HG02678 (cell line): ENCODE results near the gene FIP1L1.
"Not testable (repeated sequence)": the region's sequence is repeated elsewhere in the genome, so short reads cannot be mapped to it uniquely, and the experiment has no call there.

Experiments used
- ATAC-seq: cut with Tn5 transposase; IDR thresholded peaks from one replicate; pipeline ENCODE4 v1.9.1; 2021; ENCODE audit warnings: mild to moderate bottlenecking, moderate library complexity; ENCODE audit not compliant: unreplicated experiment

FIP1L1 gene, protein sequence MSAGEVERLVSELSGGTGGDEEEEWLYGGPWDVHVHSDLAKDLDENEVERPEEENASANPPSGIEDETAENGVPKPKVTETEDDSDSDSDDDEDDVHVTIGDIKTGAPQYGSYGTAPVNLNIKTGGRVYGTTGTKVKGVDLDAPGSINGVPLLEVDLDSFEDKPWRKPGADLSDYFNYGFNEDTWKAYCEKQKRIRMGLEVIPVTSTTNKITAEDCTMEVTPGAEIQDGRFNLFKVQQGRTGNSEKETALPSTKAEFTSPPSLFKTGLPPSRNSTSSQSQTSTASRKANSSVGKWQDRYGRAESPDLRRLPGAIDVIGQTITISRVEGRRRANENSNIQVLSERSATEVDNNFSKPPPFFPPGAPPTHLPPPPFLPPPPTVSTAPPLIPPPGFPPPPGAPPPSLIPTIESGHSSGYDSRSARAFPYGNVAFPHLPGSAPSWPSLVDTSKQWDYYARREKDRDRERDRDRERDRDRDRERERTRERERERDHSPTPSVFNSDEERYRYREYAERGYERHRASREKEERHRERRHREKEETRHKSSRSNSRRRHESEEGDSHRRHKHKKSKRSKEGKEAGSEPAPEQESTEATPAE

GRCh38 chr4:53377319-53378170, at the start of gene FIP1L1:
FIP1L1 (plus strand) TSS chr4:53377641; CDS start chr4:53377839, 198 bp downstream.
- ATAC-seq, result peak; percentile 85

- not testable (repeated sequence) for ATAC-seq
These were observed 42.5 kb upstream of the FIP1L1 start for GRCh38 chr4:53334916-53335315.

- ATAC-seq, result not testable (repeated sequence)
These were observed 37.3 kb upstream of the FIP1L1 start for GRCh38 chr4:53340145-53340544.

DNA sequence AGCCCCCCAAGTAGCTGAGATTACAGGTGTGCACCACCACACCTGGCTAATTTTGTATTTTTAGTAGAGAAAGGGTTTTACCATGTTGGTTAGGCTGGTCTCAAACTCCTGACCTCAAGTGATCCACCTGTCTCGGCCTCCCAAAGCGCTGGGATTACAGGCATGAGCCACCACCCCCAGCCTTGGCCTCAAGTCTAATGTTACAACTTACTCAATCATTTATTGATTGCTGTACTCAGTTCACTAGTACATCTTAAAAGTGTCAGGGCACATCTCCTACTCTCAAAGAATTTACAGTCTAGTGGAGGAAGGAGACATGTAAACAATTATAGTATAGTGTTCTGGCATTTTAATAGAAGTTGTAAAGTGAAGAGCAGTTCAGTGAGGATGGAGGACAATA, 31.0 kb upstream of the FIP1L1 start:
- ATAC-seq, result not testable (repeated sequence)

- no peak for ATAC-seq
These were observed 30.3 kb upstream of the FIP1L1 start for GRCh38 chr4:53346920-53347852.

- ATAC-seq, result no peak
These were observed 29.4 kb upstream of the FIP1L1 start for GRCh38 chr4:53348046-53348445.

DNA sequence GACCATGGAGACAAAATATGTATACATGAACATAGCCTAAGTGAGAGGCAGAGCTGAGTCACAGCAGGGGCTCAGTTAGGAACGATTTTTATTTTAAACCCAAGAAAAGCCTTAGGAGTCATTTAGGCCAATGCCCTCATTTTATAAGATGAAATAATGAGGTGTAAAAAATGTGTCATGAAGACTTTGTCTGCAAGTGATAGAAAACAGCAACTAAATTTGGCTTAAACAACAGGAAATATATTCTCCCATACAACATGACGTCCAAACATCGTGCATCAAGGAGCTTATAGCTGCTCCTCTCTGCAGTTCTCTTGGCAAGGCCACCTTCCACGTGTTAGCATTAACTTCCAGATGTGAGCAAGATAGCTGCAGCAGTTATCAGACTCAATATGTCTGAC, 28.4 kb upstream of the FIP1L1 start:
- no peak for ATAC-seq

GRCh38 chr4:53354012-53354722, 23.3 kb upstream of the FIP1L1 start:
- no peak for ATAC-seq

DNA sequence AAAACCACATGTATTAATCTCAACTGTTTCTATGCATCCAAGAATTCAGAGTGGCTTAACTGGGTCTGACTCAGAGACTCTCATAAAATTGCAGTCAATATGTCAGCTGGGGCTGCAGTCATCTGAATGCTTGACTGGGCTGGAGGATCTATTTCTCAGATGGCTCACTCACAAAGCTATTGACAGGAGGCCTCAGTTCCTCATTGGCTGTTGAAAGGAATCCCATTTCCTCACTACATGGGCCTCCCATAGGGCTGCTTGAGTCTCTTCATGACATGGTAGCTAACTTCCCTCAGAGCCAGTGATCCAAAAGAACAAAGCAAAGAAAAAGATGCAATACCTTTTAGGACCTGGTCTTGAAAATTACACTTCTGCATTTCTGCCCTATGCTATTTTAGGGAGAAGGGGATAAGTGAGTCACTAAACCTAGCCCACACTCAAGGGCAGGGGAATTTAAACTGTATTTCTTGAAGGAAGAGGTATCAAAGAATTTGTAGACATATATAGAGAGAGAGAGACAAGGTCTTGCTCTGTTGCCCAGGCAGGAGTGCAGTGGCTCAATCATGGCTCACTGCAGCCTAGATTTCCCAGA, 21.4 kb upstream of the FIP1L1 start:
- ATAC-seq, result no peak

- no peak for ATAC-seq
These were observed 16.0 kb upstream of the FIP1L1 start for GRCh38 chr4:53361451-53361850.

DNA sequence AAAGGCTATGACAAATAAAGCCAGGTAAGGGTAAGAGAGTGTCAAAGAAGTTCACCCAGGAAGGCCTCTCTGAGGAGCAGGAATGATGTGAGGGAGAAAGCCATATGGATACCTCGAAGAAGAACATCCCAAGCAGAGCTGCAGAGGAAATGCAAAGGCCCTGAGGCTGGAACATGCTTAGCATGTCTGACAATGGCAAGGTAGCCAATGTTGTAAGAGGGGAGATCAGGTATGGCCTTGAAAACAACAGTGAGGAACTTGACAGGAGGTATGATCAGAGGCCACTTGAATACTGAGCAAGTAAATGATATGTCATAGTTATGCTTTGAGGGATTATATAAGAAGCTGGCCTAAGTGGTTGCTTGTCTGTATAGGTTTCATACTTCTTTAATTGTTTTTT, 15.3 kb upstream of the FIP1L1 start:
- ATAC-seq, result no peak

- ATAC-seq, result no peak
These were observed 12.8 kb upstream of the FIP1L1 start for GRCh38 chr4:53364624-53365023.

DNA sequence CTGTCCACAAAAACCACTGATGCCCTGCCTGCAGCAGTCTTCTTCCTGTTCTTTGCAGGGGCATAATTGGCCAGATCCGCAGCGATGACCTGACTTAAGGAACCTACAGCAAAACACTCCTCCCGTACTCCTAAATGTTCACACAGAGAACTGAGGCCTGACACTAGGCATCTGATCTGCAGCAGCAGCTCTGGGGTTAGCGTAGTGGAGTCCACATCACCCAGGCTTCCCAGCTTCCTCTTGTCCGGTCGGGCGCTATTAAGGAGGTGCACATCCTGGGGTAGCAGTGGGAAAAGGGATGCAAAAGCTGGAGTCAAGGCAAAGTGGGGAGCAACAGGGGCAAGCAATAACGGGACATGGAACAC, 12.3 kb upstream of the FIP1L1 start:
- ATAC-seq, result peak; percentile 5

DNA sequence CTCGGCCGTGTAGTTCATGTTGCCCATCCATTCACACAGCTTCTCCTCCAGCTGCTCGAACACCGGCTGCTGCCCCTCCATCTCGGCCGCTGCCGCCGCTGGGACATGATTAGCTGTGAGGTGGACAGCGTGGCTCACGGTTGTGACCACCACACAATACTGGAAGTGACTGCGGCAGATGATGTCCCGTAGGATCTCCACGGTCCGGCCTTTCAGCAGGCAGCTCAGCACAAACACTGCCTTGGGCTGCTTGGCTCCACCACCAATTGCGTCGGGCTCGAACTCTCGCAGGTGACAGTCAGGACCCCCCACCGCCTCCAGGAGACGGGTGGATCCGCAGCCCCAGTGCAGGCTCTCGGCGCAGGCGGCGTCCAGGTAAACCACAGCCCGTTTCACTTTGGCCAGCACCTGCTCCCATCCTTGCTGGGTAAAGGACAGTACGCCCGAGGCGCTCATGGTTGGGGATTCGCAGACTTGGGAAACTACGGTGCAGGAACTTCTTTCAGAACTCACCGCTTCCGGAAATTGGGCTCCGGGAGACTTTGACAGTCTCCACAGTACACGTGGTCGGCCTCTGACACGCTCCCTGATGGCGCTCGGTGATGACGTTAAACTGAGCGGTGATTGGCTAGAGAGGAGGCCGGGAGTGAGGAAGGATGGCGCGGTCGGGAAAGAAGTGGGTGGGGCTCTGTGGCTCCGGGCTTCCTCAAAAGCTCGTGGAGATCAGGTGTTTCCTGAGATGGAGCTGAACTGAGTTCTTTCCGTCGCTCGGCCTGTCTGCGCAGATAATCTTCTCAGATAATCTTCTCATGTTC, 11.7 kb upstream of the FIP1L1 start, which contains the start of gene SCFD2:
Gene SCFD2, minus strand, starts transcription at position 576 of the 815 bp plus-strand sequence.
- ATAC-seq, result peak; percentile 99

DNA sequence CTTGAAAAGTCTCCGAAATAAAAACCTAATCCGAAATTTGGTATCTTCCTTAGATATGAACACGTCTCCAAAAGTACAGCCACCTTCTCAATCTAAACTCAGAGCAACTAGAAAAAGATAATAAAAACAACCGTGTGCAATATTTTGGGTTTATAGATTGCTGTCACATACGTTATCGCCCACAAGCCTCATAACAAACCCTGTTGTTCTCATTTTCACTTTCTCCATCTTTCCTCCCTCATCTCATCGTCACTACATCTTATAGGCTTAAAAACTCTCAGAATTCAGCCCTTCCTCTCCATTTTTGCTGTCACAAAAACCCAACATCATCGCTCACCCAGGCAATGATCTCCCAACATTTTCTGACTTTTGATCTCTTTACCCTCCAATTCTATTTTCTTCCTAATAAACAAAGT, 11.1 kb upstream of the FIP1L1 start:
- ATAC-seq, result peak; percentile 13

- no peak for ATAC-seq
These were observed 9.7 kb upstream of the FIP1L1 start for GRCh38 chr4:53367721-53368120.

GRCh38 chr4:53371049-53371448, 6.4 kb upstream of the FIP1L1 start:
- no peak for ATAC-seq

GRCh38 chr4:53371843-53372521, 5.5 kb upstream of the FIP1L1 start:
- ATAC-seq, result no peak
